ENCODE data around the gene PSEN2. TPM values are rescaled to one million over a fixed set of nuclear protein-coding genes. Genes with fewer than 3 reads are reported as not detected.

The PSEN2 gene
- total RNA-seq, 2 experiments from 2014 or later, result 0.64 to 0.69 TPM

GRCh38 chr1:226867461-226868054 is 2.9 kb upstream of the PSEN2 start:
- no peak overlapping the region for H3K27ac Mint-ChIP-seq
- H3K27me3 Mint-ChIP-seq (ENCODE audit: low read depth), result peaks cover 22% of the 10 kb centered on the region
- H3K9me3 Mint-ChIP-seq, result no peaks in the 10 kb centered on the region
- DNase-seq, result no peak
- intact Hi-C loops (cut with micrococcal nuclease), result loop anchor here (10.0 kb wide), 1 partner anchor 1043 kb away; no protein-coding TSS in a partner anchor
- no peak overlapping the region for H3K4me3 Mint-ChIP-seq
- CTCF ChIA-PET, result no interaction called here
- H3K36me3 Mint-ChIP-seq (ENCODE audit: low read depth), result no peaks in the 10 kb centered on the region
- peaks cover 16% of the 10 kb centered on the region for H3K4me1 Mint-ChIP-seq (ENCODE audit: low read depth)

- Mint-ChIP-seq H3K27ac (no peak overlapping the region), H3K4me1 (ENCODE audit: low read depth) (peaks cover 6% of the 10 kb centered on the region), H3K9me3 (no peaks in the 10 kb centered on the region), H3K4me3 (no peak overlapping the region), H3K27me3 (ENCODE audit: low read depth) (peaks cover 23% of the 10 kb centered on the region), H3K36me3 (ENCODE audit: low read depth) (no peaks in the 10 kb centered on the region)
- no peak for DNase-seq
- intact Hi-C loops (cut with micrococcal nuclease), result loop anchor here (10.0 kb wide), 1 partner anchor 1044 kb away; no protein-coding TSS in a partner anchor
- CTCF ChIA-PET, result no interaction called here
Measured at GRCh38 chr1:226868726-226869125, 1.7 kb upstream of the PSEN2 start.

GRCh38 chr1:226870026-226870400 is 403 bp upstream of the PSEN2 start:
- H3K9me3 Mint-ChIP-seq, result no peaks in the 10 kb centered on the region
- H3K27me3 Mint-ChIP-seq (ENCODE audit: low read depth), result peaks cover 23% of the 10 kb centered on the region
- H3K4me3 Mint-ChIP-seq, result peak overlapping the region; percentile 73
- CTCF ChIA-PET, result interaction anchor here (0.7 kb wide), 1 partner anchor 511 kb away, joined by 4 read pairs; no protein-coding TSS in a partner anchor
- no peak overlapping the region for H3K27ac Mint-ChIP-seq
- no peaks in the 10 kb centered on the region for H3K36me3 Mint-ChIP-seq (ENCODE audit: low read depth)
- H3K4me1 Mint-ChIP-seq (ENCODE audit: low read depth), result peaks cover 5% of the 10 kb centered on the region
- DNase-seq, result no peak
- intact Hi-C loops (cut with micrococcal nuclease), result no loop called here

GRCh38 chr1:226871636-226872327 is 1.4 kb downstream of the PSEN2 start:
- intact Hi-C loops (cut with micrococcal nuclease), result no loop called here
- Mint-ChIP-seq H3K9me3 (no peaks in the 10 kb centered on the region), H3K27ac (no peak overlapping the region), H3K36me3 (ENCODE audit: low read depth) (no peaks in the 10 kb centered on the region), H3K27me3 (ENCODE audit: low read depth) (peaks cover 21% of the 10 kb centered on the region), H3K4me1 (ENCODE audit: low read depth) (peaks cover 5% of the 10 kb centered on the region), H3K4me3 (peak overlapping the region; percentile 65)
- no peak for DNase-seq
- CTCF ChIA-PET, result interaction anchor here (0.6 to 1.3 kb wide), 2 partner anchors 11 to 78 kb away, joined by 3 read pairs; no protein-coding TSS in a partner anchor

- peaks cover 21% of the 10 kb centered on the region for H3K27me3 Mint-ChIP-seq (ENCODE audit: low read depth)
- H3K9me3 Mint-ChIP-seq, result no peaks in the 10 kb centered on the region
- no peaks in the 10 kb centered on the region for H3K36me3 Mint-ChIP-seq (ENCODE audit: low read depth)
- H3K4me3 Mint-ChIP-seq, result no peak overlapping the region
- CTCF ChIA-PET, result interaction anchor here (1.3 kb wide), 1 partner anchor 10 kb away, joined by 3 read pairs; no protein-coding TSS in a partner anchor
- intact Hi-C loops (cut with micrococcal nuclease), result no loop called here
- peaks cover 5% of the 10 kb centered on the region for H3K4me1 Mint-ChIP-seq (ENCODE audit: low read depth)
- H3K27ac Mint-ChIP-seq, result no peak overlapping the region
- no peak for DNase-seq
Measured at GRCh38 chr1:226872437-226872836, 2.0 kb downstream of the PSEN2 start.

- H3K27ac Mint-ChIP-seq, result no peak overlapping the region
- intact Hi-C loops (cut with micrococcal nuclease), result no loop called here
- DNase-seq, result no peak
- H3K36me3 Mint-ChIP-seq (ENCODE audit: low read depth), result no peaks in the 10 kb centered on the region
- H3K9me3 Mint-ChIP-seq, result no peaks in the 10 kb centered on the region
- H3K27me3 Mint-ChIP-seq (ENCODE audit: low read depth), result peaks cover 14% of the 10 kb centered on the region
- CTCF ChIA-PET, result interaction anchor here (0.5 kb wide), 1 partner anchor 15 kb away, joined by 3 read pairs; no protein-coding TSS in a partner anchor
- H3K4me3 Mint-ChIP-seq, result no peak overlapping the region
- peaks cover 5% of the 10 kb centered on the region for H3K4me1 Mint-ChIP-seq (ENCODE audit: low read depth)
Measured at GRCh38 chr1:226873771-226874578, 3.6 kb downstream of the PSEN2 start.

GRCh38 chr1:226874579-226875425 is 4.4 kb downstream of the PSEN2 start:
- H3K4me3 Mint-ChIP-seq, result no peak overlapping the region
- peaks cover 14% of the 10 kb centered on the region for H3K27me3 Mint-ChIP-seq (ENCODE audit: low read depth)
- no peak overlapping the region for H3K27ac Mint-ChIP-seq
- intact Hi-C loops (cut with micrococcal nuclease), result no loop called here
- H3K9me3 Mint-ChIP-seq, result no peaks in the 10 kb centered on the region
- no peak for DNase-seq
- CTCF ChIA-PET, result interaction anchor here (1.2 kb wide), 1 partner anchor 12 kb away, joined by 3 read pairs; no protein-coding TSS in a partner anchor
- no peaks in the 10 kb centered on the region for H3K36me3 Mint-ChIP-seq (ENCODE audit: low read depth)
- H3K4me1 Mint-ChIP-seq (ENCODE audit: low read depth), result peaks cover 5% of the 10 kb centered on the region

GRCh38 chr1:226875641-226876295 is 5.4 kb downstream of the PSEN2 start:
- Mint-ChIP-seq H3K9me3 (no peaks in the 10 kb centered on the region), H3K36me3 (ENCODE audit: low read depth) (no peaks in the 10 kb centered on the region), H3K27ac (no peak overlapping the region), H3K4me1 (ENCODE audit: low read depth) (no peaks in the 10 kb centered on the region), H3K4me3 (no peak overlapping the region), H3K27me3 (ENCODE audit: low read depth) (peaks cover 14% of the 10 kb centered on the region)
- intact Hi-C loops (cut with micrococcal nuclease), result no loop called here
- no peak for DNase-seq
- CTCF ChIA-PET, result interaction anchor here (0.9 to 1.2 kb wide), 2 partner anchors 11 to 325 kb away, joined by 3 read pairs; no protein-coding TSS in a partner anchor

GRCh38 chr1:226877669-226878068 is 7.3 kb downstream of the PSEN2 start:
- no peak overlapping the region for H3K27ac Mint-ChIP-seq
- peaks cover 14% of the 10 kb centered on the region for H3K4me1 Mint-ChIP-seq (ENCODE audit: low read depth)
- intact Hi-C loops (cut with micrococcal nuclease), result no loop called here
- H3K9me3 Mint-ChIP-seq, result no peaks in the 10 kb centered on the region
- CTCF ChIA-PET, result interaction anchor here (0.6 kb wide), 1 partner anchor 881 kb away, joined by 4 read pairs; no protein-coding TSS in a partner anchor
- H3K27me3 Mint-ChIP-seq (ENCODE audit: low read depth), result peaks cover under 1% of the 10 kb centered on the region
- H3K4me3 Mint-ChIP-seq, result no peak overlapping the region
- no peak for DNase-seq
- H3K36me3 Mint-ChIP-seq (ENCODE audit: low read depth), result no peaks in the 10 kb centered on the region

- H3K4me1 Mint-ChIP-seq (ENCODE audit: low read depth), result peaks cover 42% of the 10 kb centered on the region
- CTCF ChIA-PET, result no interaction called here
- no peak overlapping the region for H3K4me3 Mint-ChIP-seq
- no peaks in the 10 kb centered on the region for H3K9me3 Mint-ChIP-seq
- H3K27me3 Mint-ChIP-seq (ENCODE audit: low read depth), result no peaks in the 10 kb centered on the region
- intact Hi-C loops (cut with micrococcal nuclease), result loop anchor here (5.0 kb wide), 1 partner anchor 1287 kb away; the partner anchor contains the start of gene IBA57
- H3K27ac Mint-ChIP-seq, result no peak overlapping the region
- no peaks in the 10 kb centered on the region for H3K36me3 Mint-ChIP-seq (ENCODE audit: low read depth)
- no peak for DNase-seq
Measured at GRCh38 chr1:226880372-226881287, 10.2 kb downstream of the PSEN2 start.

Measured in activated naive CD4-positive, alpha-beta T cell treated with anti-CD3 and anti-CD28 coated beads for 36 hours (primary cell).